GM21447 (cell line): Measurements from ENCODE around the gene BMPR1B.

Experiments used
- ATAC-seq: cut with Tn5 transposase; IDR thresholded peaks from one replicate; pipeline ENCODE4 v1.9.1; 2021; ENCODE audit not compliant: unreplicated experiment

BMPR1B gene

DNA sequence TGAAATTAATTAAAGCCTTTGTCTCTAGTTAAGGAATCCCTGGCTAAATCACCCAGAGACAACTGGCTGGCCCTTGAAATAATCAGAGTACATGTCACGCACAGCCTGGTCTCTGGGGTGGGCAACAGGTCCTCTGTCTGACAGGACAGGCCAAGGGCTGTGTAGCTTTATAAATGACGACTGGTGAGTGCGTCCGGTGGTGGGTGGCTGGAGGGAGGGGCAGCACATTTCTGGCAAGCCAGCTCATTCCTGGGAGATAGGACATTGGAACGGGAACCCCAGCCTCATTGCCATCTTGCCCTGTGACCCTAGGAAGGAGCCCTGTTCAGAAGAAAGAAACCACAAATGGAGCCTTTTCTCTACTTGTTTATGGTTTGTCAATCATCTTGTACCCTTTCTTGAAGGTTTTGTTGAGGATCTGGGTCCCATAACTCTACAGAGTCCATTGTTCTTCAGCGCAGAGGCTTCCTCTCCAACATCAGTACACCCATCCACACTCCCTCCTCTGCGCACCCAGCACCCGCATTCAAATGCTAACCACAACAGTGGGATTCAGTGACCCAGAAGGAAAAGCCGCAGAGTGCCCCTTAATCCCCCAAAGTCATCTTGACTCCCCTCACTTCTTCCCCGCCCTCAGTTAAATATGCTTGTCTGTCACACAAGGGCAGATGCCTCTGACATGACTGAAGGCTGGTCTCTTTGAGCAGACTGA lies 422.9 kb downstream of the BMPR1B start:
- no peak for ATAC-seq

DNA sequence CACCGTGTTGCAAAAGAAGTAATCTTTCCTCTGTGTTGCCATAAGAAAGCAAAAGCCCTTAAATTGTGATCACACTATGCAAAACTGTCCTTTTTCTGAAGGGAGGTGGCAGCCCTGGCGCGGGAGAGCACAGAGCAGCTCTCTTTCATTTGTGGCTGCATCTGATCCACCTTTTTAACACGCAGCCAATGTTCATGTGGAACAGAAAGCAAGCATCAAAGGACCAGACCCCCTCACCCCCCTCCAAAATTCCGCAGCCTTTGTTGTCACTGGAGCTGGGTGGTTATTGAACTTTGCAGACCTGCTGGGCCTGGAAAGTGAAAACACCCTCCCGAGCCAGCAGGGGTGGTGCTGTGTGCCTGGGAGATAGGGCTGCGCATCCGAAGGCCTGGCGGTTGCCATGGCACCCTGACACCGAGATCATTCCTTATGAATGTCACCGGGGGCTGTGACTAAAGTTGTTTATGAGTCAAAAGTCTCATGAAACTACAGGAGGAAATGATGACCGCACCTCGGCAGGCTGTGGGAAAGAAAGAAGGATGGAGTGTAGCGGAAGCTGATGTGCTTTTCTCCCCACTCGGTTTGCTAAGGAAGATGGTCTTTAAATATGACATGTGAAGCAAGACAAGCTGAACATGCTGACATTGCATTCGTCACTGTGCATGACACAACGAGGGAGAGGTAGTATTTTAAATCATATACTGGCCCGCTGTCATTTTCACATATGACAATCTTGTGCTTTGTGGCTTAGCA lies 423.7 kb downstream of the BMPR1B start:
- ATAC-seq, result no peak

- no peak for ATAC-seq
These were observed 424.2 kb downstream of the BMPR1B start for GRCh38 chr4:95181996-95182306.

- no peak for ATAC-seq
These were observed 426.1 kb downstream of the BMPR1B start for GRCh38 chr4:95183656-95184408.

DNA sequence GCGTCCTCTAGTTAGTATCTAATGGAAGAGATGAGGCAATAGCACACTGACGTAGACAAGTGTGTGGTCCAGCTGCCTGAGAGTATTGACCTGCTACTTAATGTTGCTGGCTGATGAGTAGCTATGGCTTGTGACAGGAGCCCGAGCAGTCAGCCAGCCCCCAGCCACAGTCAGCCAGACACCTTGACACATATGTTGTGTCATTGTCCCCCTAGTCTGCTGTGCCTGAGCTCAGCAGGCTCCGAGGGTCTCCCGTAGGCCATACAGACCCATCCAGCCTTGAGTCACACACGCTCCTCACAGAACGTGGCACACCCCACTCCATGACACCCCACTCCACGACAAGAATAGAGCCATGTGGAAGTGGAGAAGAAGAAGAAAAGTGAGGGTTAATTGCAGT lies 428.9 kb downstream of the BMPR1B start:
- ATAC-seq, result no peak

- no peak for ATAC-seq
These were observed 431.1 kb downstream of the BMPR1B start for GRCh38 chr4:95188701-95189370.

DNA sequence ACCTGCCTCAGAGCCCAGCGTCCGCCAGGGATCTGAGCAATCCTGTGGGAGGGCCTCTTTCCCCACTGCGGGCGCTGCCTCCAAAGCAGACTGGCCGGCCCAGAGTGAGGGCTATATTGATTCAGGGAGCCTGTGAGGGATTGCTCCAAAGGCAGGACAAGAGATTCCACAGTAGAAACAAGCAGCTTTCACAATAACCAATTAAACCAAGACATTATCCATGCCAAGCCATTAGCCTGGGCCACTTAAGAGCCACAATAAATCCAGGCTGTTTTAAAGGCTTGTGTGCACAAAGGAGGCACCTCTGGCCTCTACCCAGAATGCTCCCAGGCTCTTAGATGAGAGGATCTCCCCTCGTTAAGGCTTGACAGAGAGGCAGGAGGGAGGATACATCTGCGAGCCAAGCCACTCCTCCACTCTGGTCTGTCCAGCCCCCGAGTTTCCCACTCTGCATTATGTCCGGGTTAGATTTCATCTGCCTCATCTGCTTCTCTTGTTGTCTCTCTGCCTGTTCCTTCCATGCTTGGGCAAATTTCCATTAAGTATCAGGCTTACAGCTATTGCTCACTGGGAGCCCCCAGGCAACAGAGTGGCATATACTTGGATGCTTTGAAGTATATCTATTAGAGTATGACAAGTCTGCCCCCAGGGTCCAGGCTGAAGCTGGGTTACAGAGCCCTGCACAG lies 433.1 kb downstream of the BMPR1B start:
- ATAC-seq, result no peak

GRCh38 chr4:95191537-95191936 lies 433.8 kb downstream of the BMPR1B start:
- no peak for ATAC-seq

GRCh38 chr4:95193391-95194224 lies 435.9 kb downstream of the BMPR1B start:
- no peak for ATAC-seq

DNA sequence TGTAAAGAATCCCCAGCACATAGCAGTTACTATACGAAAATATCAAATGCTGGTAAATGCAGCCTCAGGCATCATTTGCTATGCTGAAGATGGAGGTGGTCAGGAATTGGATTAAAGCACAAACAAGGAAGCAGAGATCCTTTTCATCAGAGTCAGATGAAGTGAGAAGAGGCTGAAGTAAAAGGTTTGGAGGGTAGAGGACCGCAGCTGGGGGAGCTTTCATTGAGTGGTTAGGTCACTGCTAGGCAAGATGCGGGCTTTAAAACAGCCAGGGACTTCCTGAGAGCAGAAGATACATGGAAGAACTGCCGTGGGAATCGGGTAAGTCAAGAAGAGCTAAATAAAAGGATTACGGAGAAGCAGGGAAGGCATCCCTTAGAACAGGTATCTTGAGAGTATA lies 439.6 kb downstream of the BMPR1B start:
- ATAC-seq, result no peak

DNA sequence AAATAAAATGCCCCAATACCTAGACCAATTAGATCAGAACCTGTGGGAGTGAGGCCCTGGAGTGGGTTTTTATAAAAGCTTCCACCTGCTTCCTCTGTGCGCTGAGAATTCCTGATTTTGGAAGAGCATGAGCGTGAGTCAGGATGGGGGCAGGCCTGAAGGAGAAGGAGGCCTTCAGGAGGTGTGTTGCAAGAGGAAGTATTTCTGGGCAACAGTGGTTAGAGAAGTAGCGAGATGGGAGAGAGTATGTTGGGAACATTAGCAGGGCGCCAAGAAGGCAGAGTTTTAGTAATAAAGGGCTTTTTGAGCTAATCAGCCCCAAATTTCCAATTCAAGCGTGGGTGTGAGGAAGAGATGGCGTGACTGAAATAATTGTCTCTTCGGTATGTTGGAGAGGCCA lies 441.2 kb downstream of the BMPR1B start:
- no peak for ATAC-seq

GRCh38 chr4:95204267-95204844 lies 446.6 kb downstream of the BMPR1B start:
- no peak for ATAC-seq

GRCh38 chr4:95204873-95205272 lies 447.1 kb downstream of the BMPR1B start:
- no peak for ATAC-seq
